AG09319 (cell line): ENCODE measurements around the gene LRRC9.
"Not testable (repeated sequence)": the region's sequence is repeated elsewhere in the genome, so short reads cannot be mapped to it uniquely, and the experiment has no call there.

Experiments used
- DNase-seq: peaks from one replicate; pipeline ENCODE4 v3.0.0-alpha.2; 2010; ENCODE audit warnings: low read depth; ENCODE audit errors: extremely low read depth
- TF ChIP-seq, protein P1 (sequence below): IDR thresholded peaks from 2 replicates; pipeline ENCODE4 v1.5.1; 2011; ENCODE audit warnings: low read depth, mild to moderate bottlenecking, inconsistent platforms, low read length, moderate library complexity

LRRC9 gene

DNA sequence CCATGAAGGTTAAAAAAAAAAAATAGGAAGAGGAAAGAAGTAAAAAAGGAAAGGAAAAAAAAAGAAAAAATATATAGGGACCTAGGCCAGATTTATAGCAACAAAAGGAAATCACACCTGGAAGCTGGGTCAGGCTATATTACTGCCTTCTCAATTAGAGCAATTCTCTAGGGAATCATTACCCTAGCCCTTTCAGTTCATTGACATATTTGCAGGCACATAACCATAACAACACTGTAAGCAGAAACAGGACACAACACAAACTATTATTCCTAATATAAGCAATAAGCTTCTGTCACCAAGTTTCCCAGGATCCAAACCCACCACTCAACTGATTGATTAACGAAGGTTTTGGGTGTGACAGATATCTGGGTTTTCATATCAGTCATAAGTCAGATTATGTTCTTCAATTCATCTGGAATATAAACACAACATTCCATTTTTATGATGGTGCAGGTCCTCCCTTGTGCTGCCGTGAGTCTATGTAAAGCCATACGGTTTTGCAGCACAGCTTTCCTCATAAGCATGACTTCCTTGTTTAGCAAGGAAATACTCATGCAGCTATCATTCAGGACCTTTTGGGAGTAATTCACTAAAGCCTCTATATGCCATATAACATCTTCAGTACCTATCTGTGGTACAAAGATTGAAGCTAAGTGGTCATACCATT lies 176.0 kb downstream of the LRRC9 start:
- DNase-seq: no peak
- TF ChIP-seq, protein P1, sequence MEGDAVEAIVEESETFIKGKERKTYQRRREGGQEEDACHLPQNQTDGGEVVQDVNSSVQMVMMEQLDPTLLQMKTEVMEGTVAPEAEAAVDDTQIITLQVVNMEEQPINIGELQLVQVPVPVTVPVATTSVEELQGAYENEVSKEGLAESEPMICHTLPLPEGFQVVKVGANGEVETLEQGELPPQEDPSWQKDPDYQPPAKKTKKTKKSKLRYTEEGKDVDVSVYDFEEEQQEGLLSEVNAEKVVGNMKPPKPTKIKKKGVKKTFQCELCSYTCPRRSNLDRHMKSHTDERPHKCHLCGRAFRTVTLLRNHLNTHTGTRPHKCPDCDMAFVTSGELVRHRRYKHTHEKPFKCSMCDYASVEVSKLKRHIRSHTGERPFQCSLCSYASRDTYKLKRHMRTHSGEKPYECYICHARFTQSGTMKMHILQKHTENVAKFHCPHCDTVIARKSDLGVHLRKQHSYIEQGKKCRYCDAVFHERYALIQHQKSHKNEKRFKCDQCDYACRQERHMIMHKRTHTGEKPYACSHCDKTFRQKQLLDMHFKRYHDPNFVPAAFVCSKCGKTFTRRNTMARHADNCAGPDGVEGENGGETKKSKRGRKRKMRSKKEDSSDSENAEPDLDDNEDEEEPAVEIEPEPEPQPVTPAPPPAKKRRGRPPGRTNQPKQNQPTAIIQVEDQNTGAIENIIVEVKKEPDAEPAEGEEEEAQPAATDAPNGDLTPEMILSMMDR: no peak

DNA sequence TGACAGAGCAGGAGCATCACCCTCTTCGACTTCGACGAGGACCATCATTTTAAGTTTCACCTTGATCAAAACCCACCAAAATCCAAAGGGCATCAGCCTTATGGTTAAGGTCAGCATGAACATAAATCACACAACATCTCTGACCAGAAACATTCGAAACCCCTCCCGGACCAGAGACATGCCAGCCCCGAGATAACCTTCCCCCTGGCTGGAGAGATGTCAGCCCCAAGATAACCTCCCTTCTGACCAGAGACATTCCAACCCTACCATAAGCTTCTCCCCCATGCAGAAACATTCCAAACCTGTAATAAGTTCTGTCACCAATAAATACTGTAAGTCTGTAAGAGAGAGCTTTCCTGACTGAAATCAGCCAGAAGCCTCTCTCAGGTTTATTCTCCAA lies 178.0 kb downstream of the LRRC9 start:
- no peak for DNase-seq
- TF ChIP-seq, protein P1: no peak

DNA sequence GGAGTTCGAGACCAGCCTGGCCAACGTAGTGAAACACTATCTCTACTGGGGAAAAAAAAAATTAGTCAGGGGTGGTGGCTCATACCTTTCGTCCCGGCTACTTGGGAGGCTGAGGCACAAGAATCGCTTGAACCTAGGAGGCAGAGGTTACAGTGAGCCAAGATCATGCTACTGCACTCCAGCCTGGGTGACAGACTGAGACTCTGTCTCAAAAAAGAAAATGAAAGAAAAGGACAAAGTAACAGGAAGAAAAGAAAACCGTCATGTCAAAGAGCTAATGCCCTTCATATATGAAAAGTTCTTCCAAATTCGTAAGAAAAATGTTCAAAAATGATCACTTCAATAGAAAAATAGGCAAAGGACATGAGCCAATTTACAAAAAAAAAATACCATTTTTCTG lies 179.9 kb downstream of the LRRC9 start:
- DNase-seq: not testable (repeated sequence)

DNA sequence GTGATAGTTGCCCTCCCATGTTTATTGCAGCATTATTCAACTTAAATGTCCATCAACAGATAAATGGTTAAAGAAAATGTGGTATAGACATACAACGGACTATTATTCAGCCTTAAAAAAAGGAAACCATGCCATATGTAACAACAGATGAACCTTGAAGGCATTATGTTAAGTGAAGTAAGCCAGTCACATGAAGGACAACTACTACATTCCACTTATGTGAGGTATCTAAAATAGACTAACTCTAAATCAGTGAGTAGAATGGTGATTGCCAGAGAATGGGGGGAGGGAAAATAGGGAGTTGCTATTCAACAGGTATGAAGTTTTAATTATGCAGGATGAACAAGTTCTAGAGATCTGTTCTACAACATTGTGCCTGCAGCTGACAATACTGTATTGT lies 181.8 kb downstream of the LRRC9 start:
- DNase-seq: no peak
- TF ChIP-seq, protein P1: no peak

DNA sequence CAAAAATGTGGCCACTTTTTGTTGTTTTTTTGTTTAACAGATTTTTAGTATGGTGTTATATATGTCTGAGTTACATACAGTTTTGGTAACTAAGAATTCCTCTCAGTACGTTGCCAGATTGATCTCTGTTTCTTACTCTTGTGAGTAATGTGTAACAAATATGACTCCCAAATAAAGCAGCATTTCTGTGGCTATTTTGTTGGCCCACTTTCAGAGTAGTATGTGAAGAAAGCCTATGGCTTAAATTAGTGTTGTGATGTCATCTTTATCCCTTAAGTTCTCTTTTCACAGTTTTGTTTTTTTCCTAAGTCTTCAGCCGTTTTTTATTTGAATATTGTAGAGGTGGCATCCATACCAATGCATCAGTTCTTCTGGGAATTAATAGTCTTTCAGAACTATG lies 182.4 kb downstream of the LRRC9 start:
- DNase-seq: peak; percentile 67

DNA sequence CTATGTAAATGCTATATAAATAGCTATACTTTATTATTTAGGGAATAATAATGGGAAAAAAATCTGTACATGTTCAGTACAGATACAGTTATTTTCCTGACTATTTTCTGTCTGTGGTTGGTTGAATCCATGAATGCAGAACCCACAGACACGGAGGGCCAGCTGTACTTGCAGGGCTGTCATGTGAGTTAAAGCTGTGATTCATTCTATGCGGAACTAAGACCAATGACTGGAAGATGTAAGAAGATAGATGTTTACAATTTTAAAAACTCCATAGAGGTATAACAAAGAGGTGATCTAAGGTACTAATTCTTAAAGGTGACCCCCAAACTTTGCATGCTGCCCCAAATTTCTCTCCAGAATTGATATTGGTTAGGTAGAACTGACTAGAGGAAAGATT lies 186.4 kb downstream of the LRRC9 start:
- TF ChIP-seq, protein P1: no peak

More for the DNA sequence above, 182.4 kb downstream of the LRRC9 start:
- TF ChIP-seq, protein P1: no peak

DNA sequence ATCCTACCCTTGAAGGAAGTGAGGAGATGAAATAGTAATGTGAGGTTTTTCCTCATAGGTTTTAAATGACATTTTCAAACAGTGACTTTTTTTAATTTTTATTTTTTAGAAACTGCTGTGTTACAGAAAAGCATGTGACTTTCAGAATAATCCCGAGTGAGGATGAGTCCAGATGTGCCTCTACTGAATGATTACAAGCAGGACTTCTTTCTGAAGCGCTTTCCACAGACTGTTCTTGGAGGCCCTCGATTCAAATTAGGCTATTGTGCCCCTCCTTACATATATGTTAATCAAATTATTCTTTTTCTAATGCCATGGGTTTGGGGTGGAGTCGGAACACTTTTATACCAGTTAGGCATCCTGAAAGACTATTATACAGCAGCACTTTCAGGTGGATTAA lies 187.5 kb downstream of the LRRC9 start:
- no peak for DNase-seq
- TF ChIP-seq, protein P1: no peak

More for the DNA sequence above, 186.4 kb downstream of the LRRC9 start:
- DNase-seq: no peak

DNA sequence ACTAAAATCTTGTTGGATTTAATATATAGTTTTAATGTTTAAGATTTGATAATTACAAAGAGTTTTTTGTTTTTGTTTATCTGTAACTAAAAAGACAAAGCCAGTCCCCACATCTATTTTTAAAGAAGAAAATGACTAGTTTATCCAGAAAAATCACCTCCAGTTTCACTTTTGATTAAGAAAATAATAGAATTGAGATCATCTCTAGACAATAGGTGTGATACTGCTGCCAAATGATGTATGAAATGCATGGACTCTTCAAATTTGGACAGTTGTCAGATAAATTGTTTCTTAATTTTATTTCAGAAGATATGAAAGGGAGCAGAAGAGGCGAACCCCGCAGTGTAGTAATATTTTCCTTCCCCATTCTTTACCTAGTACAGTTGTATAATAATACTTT lies 191.8 kb downstream of the LRRC9 start:
- TF ChIP-seq, protein P1: no peak
- DNase-seq: no peak
